Measurements from ENCODE around the gene ITGAV. TPM values are rescaled to one million over a fixed set of nuclear protein-coding genes. Genes with fewer than 3 reads are reported as not detected.

Gene ITGAV
- total RNA-seq, 1 donor from 2014 or later, result 65.6 TPM

DNA sequence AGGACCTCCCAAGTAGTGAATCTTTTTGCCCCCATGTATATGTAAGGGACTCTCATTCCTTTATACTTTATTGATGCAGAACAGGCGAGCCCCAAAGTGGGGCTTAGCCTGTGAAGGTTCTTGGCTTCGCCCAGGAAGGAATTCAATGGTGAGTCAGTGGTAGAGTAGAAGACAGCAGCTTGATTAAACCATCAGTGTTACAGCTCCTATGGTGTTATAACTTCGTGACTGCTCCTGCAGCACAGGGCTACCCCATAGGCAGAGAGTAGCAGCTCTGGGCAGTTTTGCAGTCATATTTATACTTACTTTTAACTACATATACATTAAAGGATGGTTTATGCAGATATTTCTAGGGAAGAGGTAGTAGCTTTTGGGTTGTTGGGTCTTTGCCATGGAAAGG, 115.0 kb downstream of the ITGAV start:
- Mint-ChIP-seq H3K4me3 (no peak overlapping the region), H3K27me3 (peaks cover 6% of the 10 kb centered on the region), H3K27ac (no peak overlapping the region), H3K4me1 (ENCODE audit: unreplicated experiment) (peaks cover 8% of the 10 kb centered on the region), H3K9me3 (no peaks in the 10 kb centered on the region), H3K36me3 (peaks cover 9% of the 10 kb centered on the region)
- TF ChIP-seq, protein P1, sequence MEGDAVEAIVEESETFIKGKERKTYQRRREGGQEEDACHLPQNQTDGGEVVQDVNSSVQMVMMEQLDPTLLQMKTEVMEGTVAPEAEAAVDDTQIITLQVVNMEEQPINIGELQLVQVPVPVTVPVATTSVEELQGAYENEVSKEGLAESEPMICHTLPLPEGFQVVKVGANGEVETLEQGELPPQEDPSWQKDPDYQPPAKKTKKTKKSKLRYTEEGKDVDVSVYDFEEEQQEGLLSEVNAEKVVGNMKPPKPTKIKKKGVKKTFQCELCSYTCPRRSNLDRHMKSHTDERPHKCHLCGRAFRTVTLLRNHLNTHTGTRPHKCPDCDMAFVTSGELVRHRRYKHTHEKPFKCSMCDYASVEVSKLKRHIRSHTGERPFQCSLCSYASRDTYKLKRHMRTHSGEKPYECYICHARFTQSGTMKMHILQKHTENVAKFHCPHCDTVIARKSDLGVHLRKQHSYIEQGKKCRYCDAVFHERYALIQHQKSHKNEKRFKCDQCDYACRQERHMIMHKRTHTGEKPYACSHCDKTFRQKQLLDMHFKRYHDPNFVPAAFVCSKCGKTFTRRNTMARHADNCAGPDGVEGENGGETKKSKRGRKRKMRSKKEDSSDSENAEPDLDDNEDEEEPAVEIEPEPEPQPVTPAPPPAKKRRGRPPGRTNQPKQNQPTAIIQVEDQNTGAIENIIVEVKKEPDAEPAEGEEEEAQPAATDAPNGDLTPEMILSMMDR (conservative IDR thresholded peaks at IDR 0.05), result no peak
- no peak for DNase-seq (ENCODE audit: extremely low spot score, unreplicated experiment)

DNA sequence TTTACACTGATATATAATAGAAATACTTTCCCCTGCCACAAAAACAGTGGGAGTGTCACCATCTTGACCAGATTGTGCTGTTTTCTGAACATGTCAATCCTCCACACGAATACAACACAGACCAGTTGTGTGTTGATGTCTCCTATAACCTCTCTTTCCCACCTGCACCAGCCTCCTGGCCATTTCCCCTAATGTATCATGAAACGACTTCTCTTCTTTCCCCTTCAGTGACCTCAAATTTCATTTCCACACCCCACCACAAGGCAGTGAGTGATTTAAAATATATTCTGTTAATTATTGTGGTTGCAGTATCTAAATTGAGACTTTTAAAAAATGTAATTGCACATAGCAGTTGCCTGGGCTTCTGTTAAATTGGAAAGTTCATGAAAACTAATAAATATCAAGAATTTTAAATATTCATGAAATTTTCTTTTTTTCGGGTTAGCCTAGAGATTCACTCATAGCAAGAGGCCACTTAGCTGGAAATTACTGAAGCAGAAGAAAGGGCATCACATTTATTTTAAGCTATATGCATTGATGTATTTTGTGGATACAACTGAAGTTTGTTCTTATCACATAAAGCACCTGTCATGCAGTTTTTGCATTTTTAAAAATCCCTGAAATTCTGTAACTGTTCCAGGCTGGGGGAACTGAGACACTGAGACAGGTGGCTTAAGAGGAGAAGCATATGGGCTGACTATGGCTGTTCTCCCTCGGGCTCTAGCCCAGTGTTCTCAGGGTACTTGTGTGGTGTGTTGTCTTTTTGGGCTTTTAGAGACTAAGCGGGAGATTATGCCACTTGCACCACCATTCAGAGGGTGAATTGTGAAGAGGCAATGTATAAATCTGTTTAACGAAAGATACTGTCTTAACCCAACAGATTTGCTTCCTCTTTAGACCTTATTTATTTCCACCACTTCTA, 119.9 kb downstream of the ITGAV start:
- peaks cover 5% of the 10 kb centered on the region for H3K36me3 Mint-ChIP-seq
- H3K27ac Mint-ChIP-seq, result no peak overlapping the region
- H3K4me3 Mint-ChIP-seq, result no peak overlapping the region
- H3K4me1 Mint-ChIP-seq (ENCODE audit: unreplicated experiment), result peaks cover 12% of the 10 kb centered on the region
- H3K9me3 Mint-ChIP-seq, result no peaks in the 10 kb centered on the region
- TF ChIP-seq, protein P1 (conservative IDR thresholded peaks at IDR 0.05), result no peak
- no peak for DNase-seq (ENCODE audit: extremely low spot score, unreplicated experiment)
- peaks cover 2% of the 10 kb centered on the region for H3K27me3 Mint-ChIP-seq

DNA sequence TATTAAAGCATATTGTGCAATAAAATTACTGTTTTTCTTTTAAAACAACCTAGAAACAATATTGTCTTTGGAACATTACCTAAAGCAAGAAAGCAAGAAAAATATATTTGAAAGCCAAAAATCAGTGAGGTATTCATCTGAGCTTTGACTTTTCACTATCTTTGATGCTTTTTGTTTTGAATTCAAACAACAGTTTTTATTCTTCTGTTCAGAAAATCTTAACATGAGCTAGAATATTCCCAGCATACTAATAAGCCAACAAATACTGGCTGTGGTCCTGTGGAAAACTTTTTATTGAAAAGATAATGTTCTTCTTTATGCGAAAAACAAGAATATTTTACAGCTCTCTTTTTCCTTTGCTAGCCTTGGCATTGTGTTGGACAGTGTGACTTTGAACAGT, 123.8 kb downstream of the ITGAV start:
- no peaks in the 10 kb centered on the region for H3K27me3 Mint-ChIP-seq
- no peak overlapping the region for H3K27ac Mint-ChIP-seq
- no peaks in the 10 kb centered on the region for H3K36me3 Mint-ChIP-seq
- no peak overlapping the region for H3K4me3 Mint-ChIP-seq
- H3K9me3 Mint-ChIP-seq, result no peaks in the 10 kb centered on the region
- H3K4me1 Mint-ChIP-seq (ENCODE audit: unreplicated experiment), result peaks cover 22% of the 10 kb centered on the region
- no peak for DNase-seq (ENCODE audit: extremely low spot score, unreplicated experiment)
- TF ChIP-seq, protein P1 (conservative IDR thresholded peaks at IDR 0.05), result no peak

DNA sequence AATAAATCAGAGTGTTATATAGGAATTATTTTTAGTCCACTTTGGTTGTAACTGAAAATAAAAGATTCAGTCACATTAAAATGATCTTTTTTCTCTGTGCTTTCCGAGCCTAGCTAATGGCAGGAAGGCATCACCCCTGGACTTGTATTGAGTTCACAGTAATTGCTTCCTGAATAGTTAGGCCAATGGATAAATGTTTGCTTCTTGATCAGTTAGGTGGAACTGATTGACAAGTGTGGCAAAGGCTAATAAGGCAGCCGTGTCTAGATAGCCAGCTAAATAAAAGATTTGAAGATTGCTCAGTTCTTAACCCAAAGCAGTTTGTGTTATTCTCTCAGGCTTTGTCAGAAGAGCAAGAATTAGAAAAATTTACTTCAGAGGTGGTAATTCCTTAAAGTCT, 124.8 kb downstream of the ITGAV start:
- Mint-ChIP-seq H3K36me3 (no peaks in the 10 kb centered on the region), H3K4me3 (no peak overlapping the region), H3K27me3 (no peaks in the 10 kb centered on the region), H3K4me1 (ENCODE audit: unreplicated experiment) (peaks cover 30% of the 10 kb centered on the region), H3K9me3 (no peaks in the 10 kb centered on the region), H3K27ac (no peak overlapping the region)
- DNase-seq (ENCODE audit: extremely low spot score, unreplicated experiment), result no peak
- TF ChIP-seq, protein P1 (conservative IDR thresholded peaks at IDR 0.05), result no peak

DNA sequence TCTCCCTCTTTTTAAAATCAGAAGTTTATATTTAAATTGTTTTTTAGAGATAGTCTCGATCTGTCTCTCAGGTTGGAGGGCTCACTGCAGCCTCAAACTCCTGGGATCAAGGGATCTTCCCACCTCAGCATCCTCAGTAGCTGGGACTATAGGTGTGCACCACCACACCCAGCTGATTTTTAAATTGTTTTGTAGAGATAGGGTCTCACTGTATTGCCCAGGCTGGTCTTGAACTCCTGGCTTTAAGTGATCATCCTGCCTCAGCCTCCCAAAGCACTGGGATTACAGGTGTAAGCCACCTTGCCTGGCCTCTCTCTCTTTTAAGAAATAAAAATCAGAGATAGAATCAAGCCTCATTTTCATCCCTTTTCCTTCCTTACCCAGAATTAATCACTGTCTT, 126.1 kb downstream of the ITGAV start:
- Mint-ChIP-seq H3K4me1 (ENCODE audit: unreplicated experiment) (peaks cover 34% of the 10 kb centered on the region), H3K27me3 (no peaks in the 10 kb centered on the region), H3K27ac (no peak overlapping the region), H3K36me3 (no peaks in the 10 kb centered on the region), H3K9me3 (no peaks in the 10 kb centered on the region), H3K4me3 (no peak overlapping the region)
- TF ChIP-seq, protein P1 (conservative IDR thresholded peaks at IDR 0.05), result no peak
- no peak for DNase-seq (ENCODE audit: extremely low spot score, unreplicated experiment)
